Midbrain (tissue), 1 donor: ENCODE data around the gene NOS1AP.
"Not testable (repeated sequence)": the region's sequence is repeated elsewhere in the genome, so short reads cannot be mapped to it uniquely, and the experiment has no call there.

ENCODE experiments used
- DNase-seq: peaks from one replicate; lab custom pipeline; 2025; lab: John Stamatoyannopoulos, UW

NOS1AP gene

DNA sequence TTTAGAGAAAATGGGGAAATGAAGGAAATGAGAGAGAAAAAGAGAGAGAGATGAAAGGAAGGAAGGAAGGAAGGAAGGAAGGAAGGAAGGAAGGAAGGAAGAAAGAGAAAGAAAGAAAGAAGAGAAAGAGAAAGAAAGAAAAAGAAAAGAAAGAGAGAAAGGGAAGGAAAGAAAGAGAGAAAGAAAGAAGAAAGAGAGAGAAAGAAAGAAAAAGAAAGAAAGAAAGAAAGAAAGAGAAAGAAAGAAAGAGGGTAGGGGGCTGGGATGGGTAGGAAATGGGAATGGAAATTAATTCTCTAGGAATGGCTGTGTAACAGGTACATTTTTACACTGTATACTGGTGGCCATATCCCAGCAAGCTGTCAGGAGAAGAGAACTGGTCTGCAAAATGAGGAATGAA is 346.7 kb downstream of the NOS1AP start:
- DNase-seq, result no peak

DNA sequence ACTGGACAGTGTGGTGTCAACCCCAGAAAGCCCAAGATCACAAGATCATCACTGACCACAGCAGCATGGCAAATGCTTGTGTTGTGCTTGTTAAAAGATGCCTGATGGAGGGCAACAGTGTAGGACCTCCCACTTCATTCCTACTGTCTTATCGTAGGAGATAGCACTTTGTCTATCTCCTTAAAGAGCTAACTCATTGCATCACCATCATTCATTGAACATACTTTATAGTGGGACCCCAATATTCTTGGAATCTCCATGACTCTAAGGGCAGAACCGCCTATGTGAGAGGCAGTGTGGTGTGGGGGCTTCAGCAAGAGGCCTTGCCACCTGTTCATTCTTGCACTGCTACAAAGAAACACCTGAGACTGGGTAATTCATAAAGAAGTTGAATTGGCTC is 347.4 kb downstream of the NOS1AP start:
- DNase-seq, result no peak

DNA sequence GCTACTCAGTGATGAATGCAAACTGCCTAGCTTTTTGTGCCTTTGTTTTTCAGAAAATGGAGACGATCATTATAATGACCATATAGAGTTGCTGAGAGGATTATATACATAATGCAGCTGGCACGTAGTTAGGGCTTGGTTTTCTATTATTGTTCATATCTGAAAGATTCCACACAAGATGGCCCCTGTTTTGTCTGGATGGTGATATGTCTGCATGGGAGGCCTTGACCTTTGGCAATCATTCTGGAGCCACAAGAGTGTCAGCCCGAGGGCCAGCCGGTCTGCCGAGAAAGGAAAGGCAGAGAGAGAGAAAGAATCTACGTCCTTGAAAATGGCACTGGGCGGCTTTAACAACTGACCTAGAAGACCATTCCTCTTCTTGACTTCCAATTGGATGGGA is 348.2 kb downstream of the NOS1AP start:
- DNase-seq, result no peak

DNA sequence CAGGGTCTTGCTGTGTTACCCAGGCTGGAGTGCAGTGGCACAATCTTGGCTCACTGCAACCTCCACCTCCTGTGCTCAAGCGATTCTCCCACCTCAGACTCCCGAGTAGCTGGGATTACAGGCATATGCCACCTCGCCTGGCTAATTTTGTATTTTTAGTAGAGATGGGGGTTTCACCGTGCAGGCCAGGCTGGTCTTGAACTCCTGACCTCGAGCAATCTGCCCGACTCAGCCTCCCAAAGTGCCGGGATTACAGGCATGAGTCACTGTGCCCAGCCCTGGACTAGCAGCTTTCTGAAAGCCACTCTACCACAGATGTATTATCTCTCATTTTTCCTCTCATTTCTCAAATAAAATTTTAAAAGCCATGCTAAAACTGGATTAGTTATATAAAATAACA is 349.1 kb downstream of the NOS1AP start:
- not testable (repeated sequence) for DNase-seq

DNA sequence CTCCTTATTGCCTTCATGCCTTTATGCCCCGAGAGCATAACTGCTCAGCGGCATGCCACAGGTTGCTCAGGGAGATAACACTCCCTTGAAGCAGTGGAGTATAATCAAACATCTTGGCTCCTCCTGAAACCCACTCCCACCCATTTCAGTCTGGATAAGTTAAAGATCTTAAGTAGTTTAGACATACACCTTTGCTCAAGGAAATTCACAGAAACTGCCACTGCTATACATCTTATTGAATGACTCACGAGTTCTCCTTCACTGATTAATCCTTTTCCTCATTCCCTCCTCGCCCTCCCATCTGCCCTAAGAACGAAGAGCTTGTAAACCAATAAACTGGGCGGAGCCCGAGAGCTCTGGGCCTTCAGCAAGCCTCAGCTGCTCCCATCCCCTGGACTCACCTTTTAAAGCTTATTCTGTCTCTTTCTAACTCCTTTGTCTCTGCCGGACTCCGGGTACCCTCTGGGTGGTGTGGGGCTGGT is 350.0 kb downstream of the NOS1AP start:
- DNase-seq, result not testable (repeated sequence)
